ENCODE results near the gene BIN1.
"Not testable (repeated sequence)": the region's sequence is repeated elsewhere in the genome, so short reads cannot be mapped to it uniquely, and the experiment has no call there.

BIN1 gene

GRCh38 chr2:127133793-127134192, 26.8 kb upstream of the BIN1 start:
- DNase-seq: no peak

GRCh38 chr2:127130421-127130820, 23.5 kb upstream of the BIN1 start:
- DNase-seq: no peak

GRCh38 chr2:127129937-127130336, 23.0 kb upstream of the BIN1 start:
- DNase-seq: no peak

- DNase-seq: no peak
Measured at GRCh38 chr2:127128445-127128904, 21.5 kb upstream of the BIN1 start.

- DNase-seq: no peak
Measured at GRCh38 chr2:127125821-127126220, 18.9 kb upstream of the BIN1 start.

- no peak for DNase-seq
Measured at GRCh38 chr2:127124426-127124825, 17.5 kb upstream of the BIN1 start.

- DNase-seq: no peak
Measured at GRCh38 chr2:127122361-127123027, 15.5 kb upstream of the BIN1 start.

GRCh38 chr2:127121776-127122176, 14.8 kb upstream of the BIN1 start:
- no peak for DNase-seq

GRCh38 chr2:127121353-127121752, 14.4 kb upstream of the BIN1 start:
- no peak for DNase-seq

GRCh38 chr2:127120408-127120807, 13.5 kb upstream of the BIN1 start:
- not testable (repeated sequence) for DNase-seq

GRCh38 chr2:127118467-127118866, 11.5 kb upstream of the BIN1 start:
- no peak for DNase-seq

- DNase-seq: no peak
Measured at GRCh38 chr2:127118038-127118437, 11.1 kb upstream of the BIN1 start.

GRCh38 chr2:127117603-127118002, 10.6 kb upstream of the BIN1 start:
- no peak for DNase-seq

- DNase-seq: no peak
Measured at GRCh38 chr2:127115471-127116199, 8.7 kb upstream of the BIN1 start.

GRCh38 chr2:127110985-127111384, 4.0 kb upstream of the BIN1 start:
- no peak for DNase-seq

- no peak for DNase-seq
Measured at GRCh38 chr2:127108090-127108523, 1.2 kb upstream of the BIN1 start.

- DNase-seq: peak; percentile 72
Measured at GRCh38 chr2:127107622-127107999, 657 bp upstream of the BIN1 start.

GRCh38 chr2:127106457-127106990, 430 bp downstream of the BIN1 start:
- DNase-seq: no peak

GRCh38 chr2:127105656-127106456, 1.1 kb downstream of the BIN1 start:
- no peak for DNase-seq

GRCh38 chr2:127104881-127105655, 1.9 kb downstream of the BIN1 start:
- DNase-seq: no peak

- DNase-seq: no peak
Measured at GRCh38 chr2:127104166-127104660, 2.7 kb downstream of the BIN1 start.
